Uterus (tissue), 4 donors: ENCODE data around the gene SGPP2. TPM values are rescaled to one million over a fixed set of nuclear protein-coding genes. Genes with fewer than 3 reads are reported as not detected.

Experiments used
- DNase-seq, 2 donors: peaks; one replicate each; pipeline ENCODE4 v3.0.0-alpha.2; 2019 to 2020
- H3K27ac ChIP-seq, 2 donors: fragments of 200-600 bp; sonication (generic); 1 replicate in 1 of 2; 2 replicates in 1 of 2; pipeline ENCODE4 v1.5.1; 2016 to 2018
- H3K27me3 ChIP-seq, 2 donors: fragments of 200-600 bp; sonication (generic); one replicate each; pipeline ENCODE4 v1.5.1; 2018 to 2019; ENCODE audit warnings: control low read depth in 1 of 2
- H3K36me3 ChIP-seq, 2 donors: fragments of 200-600 bp; sonication (generic); one replicate each; pipeline ENCODE4 v1.5.1; 2019; ENCODE audit warnings: control low read depth in 1 of 2
- H3K4me1 ChIP-seq, 2 donors: fragments of 200-600 bp; sonication (generic); one replicate each; pipeline ENCODE4 v1.5.1; 2018 to 2019; ENCODE audit warnings: control low read depth in 1 of 2
- H3K4me3 ChIP-seq, 2 donors: fragments of 200-600 bp; sonication (generic); 1 replicate in 1 of 2; 2 replicates in 1 of 2; pipeline ENCODE4 v1.5.1; 2018 to 2019; ENCODE audit warnings: mild to moderate bottlenecking in 1 of 2
- H3K9me3 ChIP-seq, 2 donors: fragments of 200-600 bp; sonication (generic); one replicate each; pipeline ENCODE4 v1.5.1; 2019; ENCODE audit warnings: control low read depth in 1 of 2
- POLR2A ChIP-seq, 2 donors: fragments of 450-650 bp; IDR thresholded peaks; one replicate each; pipeline ENCODE4 v1.6.1; 2016; ENCODE audit warnings: antibody characterized with exemption in 2 of 2, mild to moderate bottlenecking in 1 of 2, moderate library complexity in 1 of 2
- intact Hi-C: fragments of 100-400 bp; cut with DNase I; formaldehyde crosslinking; loops from one replicate; pipeline ENCODE4 v1.15.1; 2023; ENCODE audit warnings: low total_unique reads
- small RNA-seq: library from RNA; depleted of rRNA; stranded (forward); fragments of <200 nt; gene quantifications from one replicate; pipeline ENCODE3, GENCODE V24; 2016
- total RNA-seq, 4 donors: library from RNA; depleted of rRNA in 3 of 4; stranded (reverse); fragments of >200 nt in 3 of 4; gene quantifications; one replicate each; pipeline versions ENCODE4 v1.1.0 to v1.2.4, GENCODE V29; 2014 to 2023
- TF ChIP-seq, protein P1 (sequence below), 4 experiments: fragments of 200-600 bp in 2 of 4; fragments of 450-650 bp in 2 of 4; sonication (generic) in 2 of 4; IDR thresholded peaks; one replicate each; pipeline ENCODE4 v1.5.1; 2016 to 2019; ENCODE audit warnings: antibody characterized with exemption in 4 of 4, mild to moderate bottlenecking in 2 of 4, moderate library complexity in 1 of 4
- donor health status: DM: yes; HTN: yes; CAD: no.

SGPP2 gene
- total RNA-seq, 4 donors from 2014 or later, result under 0.01 to 8.6 (median 4.2) TPM; not detected in 1

GRCh38 chr2:222604749-222605515 lies 180.6 kb downstream of the SGPP2 start:
- H3K4me1 ChIP-seq, result no peaks in the 10 kb centered on the region
- intact Hi-C loops, result no loop called here
- no peak for DNase-seq
- H3K9me3 ChIP-seq, result no peaks in the 10 kb centered on the region
- no peak overlapping the region for H3K4me3 ChIP-seq
- TF ChIP-seq, protein P1, sequence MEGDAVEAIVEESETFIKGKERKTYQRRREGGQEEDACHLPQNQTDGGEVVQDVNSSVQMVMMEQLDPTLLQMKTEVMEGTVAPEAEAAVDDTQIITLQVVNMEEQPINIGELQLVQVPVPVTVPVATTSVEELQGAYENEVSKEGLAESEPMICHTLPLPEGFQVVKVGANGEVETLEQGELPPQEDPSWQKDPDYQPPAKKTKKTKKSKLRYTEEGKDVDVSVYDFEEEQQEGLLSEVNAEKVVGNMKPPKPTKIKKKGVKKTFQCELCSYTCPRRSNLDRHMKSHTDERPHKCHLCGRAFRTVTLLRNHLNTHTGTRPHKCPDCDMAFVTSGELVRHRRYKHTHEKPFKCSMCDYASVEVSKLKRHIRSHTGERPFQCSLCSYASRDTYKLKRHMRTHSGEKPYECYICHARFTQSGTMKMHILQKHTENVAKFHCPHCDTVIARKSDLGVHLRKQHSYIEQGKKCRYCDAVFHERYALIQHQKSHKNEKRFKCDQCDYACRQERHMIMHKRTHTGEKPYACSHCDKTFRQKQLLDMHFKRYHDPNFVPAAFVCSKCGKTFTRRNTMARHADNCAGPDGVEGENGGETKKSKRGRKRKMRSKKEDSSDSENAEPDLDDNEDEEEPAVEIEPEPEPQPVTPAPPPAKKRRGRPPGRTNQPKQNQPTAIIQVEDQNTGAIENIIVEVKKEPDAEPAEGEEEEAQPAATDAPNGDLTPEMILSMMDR (IDR thresholded peaks at IDR 0.05), result no peak
- TF ChIP-seq POLR2A (IDR thresholded peaks at IDR 0.05), result no peak
- H3K27me3 ChIP-seq, result no peaks in the 10 kb centered on the region
- no peak overlapping the region for H3K27ac ChIP-seq
- no peaks in the 10 kb centered on the region for H3K36me3 ChIP-seq

DNA sequence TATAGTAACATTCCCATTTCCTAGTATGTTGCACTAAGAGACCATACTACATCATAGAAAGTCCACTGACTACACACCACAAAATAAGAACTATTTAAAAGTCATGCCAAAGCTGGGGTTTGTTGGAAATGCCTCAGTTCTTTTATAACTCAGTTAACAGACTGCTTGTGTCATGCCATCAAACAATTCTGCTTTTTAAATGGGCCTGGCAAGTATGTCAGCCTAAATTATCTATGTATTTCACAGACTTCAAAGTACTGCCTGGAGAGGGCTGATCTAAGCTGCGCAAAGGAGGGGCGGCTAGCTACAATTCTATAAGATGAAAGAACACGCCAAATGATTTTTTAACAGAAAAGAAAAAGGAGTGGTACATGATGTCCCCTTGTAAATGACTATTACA lies 182.0 kb downstream of the SGPP2 start:
- Histone ChIP-seq H3K4me3 (no peak overlapping the region), H3K27ac (no peak overlapping the region), H3K4me1 (no peaks in the 10 kb centered on the region), H3K36me3 (no peaks in the 10 kb centered on the region), H3K9me3 (no peaks in the 10 kb centered on the region), H3K27me3 (no peaks in the 10 kb centered on the region)
- TF ChIP-seq POLR2A (IDR thresholded peaks at IDR 0.05), result no peak
- TF ChIP-seq, protein P1 (IDR thresholded peaks at IDR 0.05), result no peak
- intact Hi-C loops, result no loop called here
- DNase-seq, result no peak

- DNase-seq, result no peak
- Histone ChIP-seq H3K27ac (no peak overlapping the region), H3K36me3 (no peaks in the 10 kb centered on the region), H3K4me1 (no peaks in the 10 kb centered on the region), H3K4me3 (no peak overlapping the region), H3K9me3 (no peaks in the 10 kb centered on the region), H3K27me3 (no peaks in the 10 kb centered on the region)
- intact Hi-C loops, result no loop called here
- TF ChIP-seq, protein P1 (IDR thresholded peaks at IDR 0.05), result no peak
- no peak for TF ChIP-seq POLR2A (IDR thresholded peaks at IDR 0.05)
Observed at GRCh38 chr2:222608081-222608480, 183.7 kb downstream of the SGPP2 start.

- H3K27me3 ChIP-seq, result no peaks in the 10 kb centered on the region
- no peak overlapping the region for H3K4me3 ChIP-seq
- H3K4me1 ChIP-seq, result no peaks in the 10 kb centered on the region
- TF ChIP-seq, protein P1 (IDR thresholded peaks at IDR 0.05), result no peak
- TF ChIP-seq POLR2A (IDR thresholded peaks at IDR 0.05), result no peak
- no peaks in the 10 kb centered on the region for H3K9me3 ChIP-seq
- DNase-seq, result no peak
- no peak overlapping the region for H3K27ac ChIP-seq
- H3K36me3 ChIP-seq, result no peaks in the 10 kb centered on the region
- intact Hi-C loops, result no loop called here
Observed at GRCh38 chr2:222609381-222609780, 185.0 kb downstream of the SGPP2 start.

Small RNAs within 50 kb of the gene (small RNA-seq; reads per million reads assigned to genes)
- gene RF00019, result not detected
- gene RNU6-619P, result not detected

Other genes starting within 250 kb of the SGPP2 start
- gene PAX3, start 125.5 kb upstream of the SGPP2 start, total RNA-seq, result not detected
- gene FARSB, start 231.5 kb downstream of the SGPP2 start, total RNA-seq, result 10 to 100 TPM in 3 of 4 donors, 1 to 10 TPM in 1; 9.4 to 24.1 (median 16.2) TPM
- gene MOGAT1, start 247.1 kb downstream of the SGPP2 start, total RNA-seq, result not detected